ENCODE results near the gene TCP11.

GRCh38 chr6:35120746-35121145 is 20.4 kb downstream of the TCP11 start:
- no peak for TF ChIP-seq FOXA1 (IDR thresholded peaks at IDR 0.05)
- TF ChIP-seq, protein P1, sequence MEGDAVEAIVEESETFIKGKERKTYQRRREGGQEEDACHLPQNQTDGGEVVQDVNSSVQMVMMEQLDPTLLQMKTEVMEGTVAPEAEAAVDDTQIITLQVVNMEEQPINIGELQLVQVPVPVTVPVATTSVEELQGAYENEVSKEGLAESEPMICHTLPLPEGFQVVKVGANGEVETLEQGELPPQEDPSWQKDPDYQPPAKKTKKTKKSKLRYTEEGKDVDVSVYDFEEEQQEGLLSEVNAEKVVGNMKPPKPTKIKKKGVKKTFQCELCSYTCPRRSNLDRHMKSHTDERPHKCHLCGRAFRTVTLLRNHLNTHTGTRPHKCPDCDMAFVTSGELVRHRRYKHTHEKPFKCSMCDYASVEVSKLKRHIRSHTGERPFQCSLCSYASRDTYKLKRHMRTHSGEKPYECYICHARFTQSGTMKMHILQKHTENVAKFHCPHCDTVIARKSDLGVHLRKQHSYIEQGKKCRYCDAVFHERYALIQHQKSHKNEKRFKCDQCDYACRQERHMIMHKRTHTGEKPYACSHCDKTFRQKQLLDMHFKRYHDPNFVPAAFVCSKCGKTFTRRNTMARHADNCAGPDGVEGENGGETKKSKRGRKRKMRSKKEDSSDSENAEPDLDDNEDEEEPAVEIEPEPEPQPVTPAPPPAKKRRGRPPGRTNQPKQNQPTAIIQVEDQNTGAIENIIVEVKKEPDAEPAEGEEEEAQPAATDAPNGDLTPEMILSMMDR (IDR thresholded peaks at IDR 0.05; ENCODE audit: low read depth, low read length, missing input control) = no peak
- no peak for TF ChIP-seq SP1 (IDR thresholded peaks at IDR 0.05)
- no peak for TF ChIP-seq TAF1 (conservative IDR thresholded peaks at IDR 0.05)
- TF ChIP-seq REST (IDR thresholded peaks at IDR 0.05) = no peak
- no peak for TF ChIP-seq YY1 (IDR thresholded peaks at IDR 0.05)
- TF ChIP-seq, protein P2, sequence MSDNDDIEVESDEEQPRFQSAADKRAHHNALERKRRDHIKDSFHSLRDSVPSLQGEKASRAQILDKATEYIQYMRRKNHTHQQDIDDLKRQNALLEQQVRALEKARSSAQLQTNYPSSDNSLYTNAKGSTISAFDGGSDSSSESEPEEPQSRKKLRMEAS (IDR thresholded peaks at IDR 0.05) = no peak
- TF ChIP-seq HNF4G (IDR thresholded peaks at IDR 0.05) = no peak
- TF ChIP-seq JUND (IDR thresholded peaks at IDR 0.05) = no peak
- no peak for TF ChIP-seq RXRA (IDR thresholded peaks at IDR 0.05)
